Measurements from ENCODE around the gene FAM187B.

DNA sequence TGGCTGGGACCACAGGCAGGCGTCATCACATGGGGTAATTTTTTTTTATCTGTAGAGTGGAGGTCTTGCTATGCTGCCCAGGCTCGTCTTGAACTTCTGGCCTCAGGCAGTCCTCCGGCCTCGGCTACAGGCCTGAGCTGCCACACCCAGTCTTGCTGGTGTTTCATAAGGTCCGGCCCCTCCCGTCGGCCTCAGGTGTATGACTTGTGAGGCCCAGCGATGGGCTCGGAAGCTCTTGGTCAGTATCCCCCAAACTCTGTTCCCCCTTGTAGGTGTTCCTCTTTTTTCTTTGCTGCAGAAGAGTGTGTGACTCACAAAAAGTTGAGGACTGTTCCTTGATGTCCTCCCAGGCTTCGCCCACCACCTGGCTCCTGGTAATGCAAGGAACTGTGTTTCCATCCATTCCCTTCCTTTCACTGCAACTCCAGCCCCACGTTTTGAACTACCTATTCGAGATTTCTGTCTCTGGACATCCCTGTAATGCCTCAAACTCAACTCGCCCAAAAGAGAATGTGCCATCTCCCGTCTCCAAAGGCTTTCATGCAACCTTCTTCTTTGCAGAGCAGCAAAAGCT is 45.2 kb upstream of the FAM187B start:
- TF ChIP-seq YY1 (tag by site-specific recombination; IDR thresholded peaks at IDR 0.05) (no peak), GLIS2 (tag by site-specific recombination; IDR thresholded peaks at IDR 0.05) (no peak), ZBTB7A (tag by site-specific recombination; IDR thresholded peaks at IDR 0.05; ENCODE audit: low read depth) (no peak), ZNF416 (tag by site-specific recombination; IDR thresholded peaks at IDR 0.05) (no peak), CTCF (tag by site-specific recombination; IDR thresholded peaks at IDR 0.05) (no peak), BCL6B (tag by site-specific recombination; IDR thresholded peaks at IDR 0.05) (no peak), PRDM4 (tag by site-specific recombination; IDR thresholded peaks at IDR 0.05) (no peak), ZFP3 (tag by site-specific recombination; IDR thresholded peaks at IDR 0.05; ENCODE audit: low read depth) (no peak), ZNF184 (tag by site-specific recombination; IDR thresholded peaks at IDR 0.05) (no peak)
